ENCODE data around the gene AGMO.

- no peak for TF ChIP-seq SP1 (IDR thresholded peaks at IDR 0.05)
- TF ChIP-seq MAX (IDR thresholded peaks at IDR 0.05) = no peak
- no peak for TF ChIP-seq GABPA (IDR thresholded peaks at IDR 0.05 in 1 of 2, conservative IDR thresholded peaks at IDR 0.05 in 1 of 2)
- no peak for TF ChIP-seq CTCF (IDR thresholded peaks at IDR 0.05; ENCODE audit: low read depth, low read length, missing input control)
- TF ChIP-seq TAF1 (conservative IDR thresholded peaks at IDR 0.05) = peak; percentile 61
- TF ChIP-seq NR2F2 (IDR thresholded peaks at IDR 0.05) = no peak
- TF ChIP-seq YY1 (IDR thresholded peaks at IDR 0.05) = peak; percentile 9
- no peak for TF ChIP-seq ATF3 (IDR thresholded peaks at IDR 0.05)
- no peak for TF ChIP-seq EGR1 (IDR thresholded peaks at IDR 0.05; ENCODE audit: low read depth in 2 of 2)
- TF ChIP-seq RAD21 (IDR thresholded peaks at IDR 0.05) = no peak
- no peak for TF ChIP-seq JUND (IDR thresholded peaks at IDR 0.05)
- no peak for TF ChIP-seq REST (IDR thresholded peaks at IDR 0.05)
Measured at GRCh38 chr7:15557186-15557585, 4.6 kb downstream of the AGMO start.

All from liver (tissue), 3 donors.